Skeletal muscle tissue (tissue), 4 donors: ENCODE results near the gene POR. TPM values are rescaled to one million over a fixed set of nuclear protein-coding genes. Genes with fewer than 3 reads are reported as not detected.
"Not testable (repeated sequence)": the region's sequence is repeated elsewhere in the genome, so short reads cannot be mapped to it uniquely, and the experiment has no call there.

Source experiments
- H3K27ac ChIP-seq: one replicate; pipeline ENCODE4 v1.7.0; 2013; ENCODE audit warnings: mild to moderate bottlenecking, low read depth, low read length, inconsistent platforms
- H3K27me3 ChIP-seq, 3 donors: one replicate each; pipeline ENCODE4 v1.7.0; 2013; ENCODE audit warnings: low read length in 3 of 3; ENCODE audit not compliant: control insufficient read depth in 3 of 3, insufficient read depth in 3 of 3
- H3K36me3 ChIP-seq, 3 donors: one replicate each; pipeline ENCODE4 v1.7.0; 2013; ENCODE audit warnings: low read length in 3 of 3; ENCODE audit not compliant: control insufficient read depth in 3 of 3, insufficient read depth in 3 of 3
- H3K4me1 ChIP-seq, 3 donors: one replicate each; pipeline ENCODE4 v1.7.0; 2013; ENCODE audit warnings: low read length in 3 of 3, mild to moderate bottlenecking in 3 of 3; ENCODE audit not compliant: control insufficient read depth in 3 of 3, insufficient read depth in 3 of 3
- H3K4me3 ChIP-seq, 3 donors: one replicate each; pipeline ENCODE4 v1.7.0; 2013; ENCODE audit warnings: low read length in 3 of 3
- H3K9ac ChIP-seq, 3 donors: one replicate each; pipeline ENCODE4 v1.7.0; 2013; ENCODE audit warnings: low read length in 3 of 3, mild to moderate bottlenecking in 3 of 3, moderate library complexity in 2 of 3, low read depth in 1 of 3
- H3K9me3 ChIP-seq, 3 donors: one replicate each; pipeline ENCODE4 v1.7.0; 2013; ENCODE audit warnings: low read length in 3 of 3; ENCODE audit not compliant: control insufficient read depth in 3 of 3
- total RNA-seq: library from RNA; depleted of rRNA; stranded (reverse); fragments of >200 nt; gene quantifications from one replicate; pipeline ENCODE4 v1.2.3, GENCODE V29; 2014
- donor health status: Osteomylitis.

POR gene
- total RNA-seq, 1 donor from 2014 or later: 42.8 TPM

- Histone ChIP-seq H3K4me1 (no peaks in the 10 kb centered on the region), H3K9ac (no peak overlapping the region), H3K27ac (no peak overlapping the region), H3K4me3 (no peak overlapping the region), H3K9me3 (no peaks in the 10 kb centered on the region), H3K27me3 (no peaks in the 10 kb centered on the region), H3K36me3 (no peaks in the 10 kb centered on the region)
Measured at GRCh38 chr7:75896803-75897327, 18.1 kb upstream of the POR start.

- no peaks in the 10 kb centered on the region for H3K9me3 ChIP-seq
- H3K4me3 ChIP-seq: no peak overlapping the region
- no peak overlapping the region for H3K9ac ChIP-seq
Measured at GRCh38 chr7:75900617-75901315, 14.2 kb upstream of the POR start.

DNA sequence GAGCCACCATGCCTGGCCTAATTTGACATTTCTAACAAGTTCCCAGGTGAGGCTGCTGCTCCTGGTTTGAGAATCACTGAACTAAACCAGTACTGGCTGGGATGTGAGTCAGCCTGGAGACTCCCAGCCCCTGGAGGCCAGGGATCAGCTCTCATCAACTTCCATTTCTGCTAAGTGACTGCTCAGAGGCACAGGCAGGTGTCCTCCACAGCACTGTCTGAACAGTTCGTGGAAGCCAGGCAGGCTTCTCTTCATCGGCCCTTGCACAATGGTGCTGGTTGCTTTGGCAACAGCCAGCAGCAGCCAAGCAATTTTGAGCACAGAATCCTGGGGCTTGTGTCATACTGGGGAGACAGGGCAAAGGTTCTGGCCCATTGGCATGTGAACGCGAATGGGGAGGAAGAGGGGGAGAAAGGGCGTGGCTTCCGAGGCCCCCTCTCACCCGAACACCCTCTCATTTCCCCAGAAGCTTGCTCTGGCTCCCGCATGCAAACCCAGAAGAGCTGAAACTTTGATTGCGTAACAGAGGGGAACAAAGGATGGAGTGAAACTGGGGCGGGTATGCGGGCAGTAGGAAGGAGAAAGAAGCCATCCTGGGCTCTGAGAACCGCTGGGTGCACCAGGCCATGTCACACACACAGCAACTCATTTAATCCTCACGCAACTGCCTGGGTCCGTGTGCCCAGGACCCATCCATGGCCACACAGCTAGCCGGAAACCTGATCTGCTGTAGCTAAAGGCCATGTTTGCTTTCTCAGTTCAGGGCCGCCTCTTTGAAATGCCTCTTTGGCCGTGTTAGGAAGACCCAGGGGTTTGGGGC, 9.0 kb upstream of the POR start:
- Histone ChIP-seq H3K36me3 (no peaks in the 10 kb centered on the region), H3K4me3 (peak overlapping the region in 1 of 3 donors; percentile 38), H3K4me1 (peaks cover 2 to 8% (median 5%) of the 10 kb centered on the region in 3 donors), H3K27me3 (no peaks in the 10 kb centered on the region), H3K27ac (peak overlapping the region; percentile 64), H3K9me3 (no peaks in the 10 kb centered on the region), H3K9ac (peak overlapping the region in 1 of 3 donors; percentile 16)

More at GRCh38 chr7:75900617-75901315, 14.2 kb upstream of the POR start:
- H3K27me3 ChIP-seq: no peaks in the 10 kb centered on the region
- no peak overlapping the region for H3K27ac ChIP-seq
- H3K36me3 ChIP-seq: no peaks in the 10 kb centered on the region
- H3K4me1 ChIP-seq: peaks cover 0 to 3% (median 0%) of the 10 kb centered on the region in 3 donors

DNA sequence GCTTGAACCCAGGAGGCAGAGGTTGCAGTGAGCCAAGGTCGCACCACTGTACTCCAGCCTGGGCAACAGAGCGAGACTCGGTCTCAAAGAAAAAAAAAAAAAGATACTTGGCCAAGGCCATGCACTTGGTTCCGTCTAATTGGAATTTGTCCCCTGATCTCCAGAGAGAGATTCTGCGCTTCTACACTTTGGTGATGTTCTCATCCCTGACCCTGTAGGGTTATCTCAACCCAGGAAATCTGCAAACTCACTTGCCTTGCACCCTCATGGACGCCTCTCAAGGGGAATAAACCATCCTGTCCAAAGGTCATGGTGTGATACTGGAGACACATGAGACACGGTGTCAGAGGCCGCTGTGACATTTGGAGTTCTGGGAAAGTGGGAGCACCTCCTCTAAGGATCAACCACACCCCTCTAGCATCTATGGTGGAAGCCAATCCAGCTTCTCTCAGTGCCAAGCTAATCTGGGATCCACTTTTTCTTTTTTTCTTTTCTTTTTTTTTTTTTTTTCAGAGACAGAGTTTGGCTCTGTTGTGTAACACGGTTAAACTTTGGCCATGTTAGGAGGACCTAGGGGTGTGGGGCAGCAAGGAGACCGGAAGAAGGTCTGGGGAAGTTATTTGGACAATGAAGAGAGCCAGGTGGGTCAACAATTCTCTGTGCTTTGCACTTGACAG, 7.8 kb upstream of the POR start:
- no peak overlapping the region for H3K9ac ChIP-seq
- no peaks in the 10 kb centered on the region for H3K36me3 ChIP-seq
- no peak overlapping the region for H3K4me3 ChIP-seq
- no peaks in the 10 kb centered on the region for H3K9me3 ChIP-seq
- no peak overlapping the region for H3K27ac ChIP-seq
- no peaks in the 10 kb centered on the region for H3K27me3 ChIP-seq
- H3K4me1 ChIP-seq: peaks cover 2 to 8% (median 5%) of the 10 kb centered on the region in 3 donors

GRCh38 chr7:75907668-75908039, 7.3 kb upstream of the POR start:
- H3K27ac ChIP-seq, H3K4me3 ChIP-seq, H3K36me3 ChIP-seq, H3K9me3 ChIP-seq, H3K27me3 ChIP-seq, H3K4me1 ChIP-seq, H3K9ac ChIP-seq: not testable (repeated sequence)

GRCh38 chr7:75909521-75910132, 5.3 kb upstream of the POR start:
- Histone ChIP-seq H3K27me3 (no peaks in the 10 kb centered on the region), H3K4me3 (no peak overlapping the region), H3K4me1 (peaks cover 8 to 16% (median 12%) of the 10 kb centered on the region in 3 donors), H3K9me3 (no peaks in the 10 kb centered on the region), H3K9ac (no peak overlapping the region), H3K36me3 (no peaks in the 10 kb centered on the region), H3K27ac (no peak overlapping the region)

DNA sequence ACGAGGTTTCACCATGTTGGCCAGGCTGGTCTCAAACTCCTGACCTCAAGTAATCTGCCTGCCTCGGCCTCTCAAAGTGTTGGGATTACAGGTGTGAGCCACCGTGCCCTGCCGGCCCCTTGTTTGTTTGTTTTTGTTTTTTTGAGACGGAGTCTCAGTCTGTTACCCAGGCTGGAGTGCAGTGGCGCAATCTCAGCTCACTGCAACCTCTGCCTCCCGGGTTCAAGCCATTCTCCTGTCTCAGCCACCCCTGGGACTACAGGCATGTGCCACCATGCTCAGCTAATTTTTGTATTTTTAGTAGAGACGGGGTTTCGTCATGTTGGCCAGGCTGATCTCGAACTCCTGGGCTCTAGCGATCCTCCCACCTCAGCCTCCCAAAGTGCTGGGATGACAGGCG, 3.8 kb upstream of the POR start:
- not testable (repeated sequence) for H3K27ac ChIP-seq, H3K4me3 ChIP-seq, H3K9ac ChIP-seq, H3K9me3 ChIP-seq, H3K27me3 ChIP-seq, H3K36me3 ChIP-seq
- H3K4me1 ChIP-seq: peaks cover 12 to 23% (median 12%) of the 10 kb centered on the region in 3 donors

GRCh38 chr7:75913437-75913836, 1.5 kb upstream of the POR start:
- H3K9ac ChIP-seq: no peak overlapping the region
- no peaks in the 10 kb centered on the region for H3K9me3 ChIP-seq
- H3K4me1 ChIP-seq: peaks cover 14 to 23% (median 20%) of the 10 kb centered on the region in 3 donors
- no peaks in the 10 kb centered on the region for H3K36me3 ChIP-seq
- no peak overlapping the region for H3K4me3 ChIP-seq
- H3K27me3 ChIP-seq: no peaks in the 10 kb centered on the region
- H3K27ac ChIP-seq: no peak overlapping the region

DNA sequence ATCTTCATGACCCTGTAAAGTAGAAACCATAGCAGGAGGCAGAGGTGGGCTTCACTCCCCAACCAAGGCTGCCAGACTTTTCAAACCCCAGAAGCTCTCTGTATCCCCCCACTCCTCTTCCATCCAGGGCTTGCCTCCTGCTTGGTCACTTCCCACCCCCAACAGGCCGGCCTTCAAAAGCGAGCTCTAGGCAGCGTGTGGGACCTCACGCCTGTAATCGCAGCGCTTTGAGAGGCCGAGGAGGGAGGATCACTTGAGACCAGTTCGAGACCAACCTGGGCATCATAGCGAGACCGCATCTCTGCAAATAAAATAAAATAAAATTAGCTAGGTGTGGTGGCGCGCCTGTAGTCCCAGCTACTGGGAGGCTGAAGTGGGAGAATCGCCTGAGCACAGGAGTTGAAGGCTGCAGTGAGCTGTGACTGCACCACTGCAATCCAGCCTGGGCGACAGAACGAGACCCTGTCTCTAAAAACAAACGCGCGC, 743 bp upstream of the POR start:
- Histone ChIP-seq H3K27me3 (no peaks in the 10 kb centered on the region), H3K36me3 (no peaks in the 10 kb centered on the region), H3K9ac (peak overlapping the region; percentile 91 to 93 (median 93)), H3K4me3 (peak overlapping the region; percentile 74 to 91 (median 91)), H3K4me1 (peaks cover 15 to 30% (median 26%) of the 10 kb centered on the region in 3 donors), H3K27ac (peak overlapping the region; percentile 85), H3K9me3 (no peaks in the 10 kb centered on the region)
